Thoracic aorta endothelial cell (primary cell): Measurements from ENCODE around the gene TMEM106A. TPM values are rescaled to one million over a fixed set of nuclear protein-coding genes. Genes with fewer than 3 reads are reported as not detected.

Experiments
- small RNA-seq: library from RNA; depleted of rRNA; stranded (forward); fragments of <200 nt; gene quantifications from one replicate; pipeline ENCODE3, GENCODE V24; 2012
- total RNA-seq: library from RNA; depleted of rRNA; stranded (reverse); fragments of >200 nt; gene quantifications from 2 replicates; pipeline ENCODE4 v1.2.3, GENCODE V29; 2012

TMEM106A gene, protein sequence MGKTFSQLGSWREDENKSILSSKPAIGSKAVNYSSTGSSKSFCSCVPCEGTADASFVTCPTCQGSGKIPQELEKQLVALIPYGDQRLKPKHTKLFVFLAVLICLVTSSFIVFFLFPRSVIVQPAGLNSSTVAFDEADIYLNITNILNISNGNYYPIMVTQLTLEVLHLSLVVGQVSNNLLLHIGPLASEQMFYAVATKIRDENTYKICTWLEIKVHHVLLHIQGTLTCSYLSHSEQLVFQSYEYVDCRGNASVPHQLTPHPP
- 5.7 and 6.5 TPM in 2 replicates for total RNA-seq

DNA sequence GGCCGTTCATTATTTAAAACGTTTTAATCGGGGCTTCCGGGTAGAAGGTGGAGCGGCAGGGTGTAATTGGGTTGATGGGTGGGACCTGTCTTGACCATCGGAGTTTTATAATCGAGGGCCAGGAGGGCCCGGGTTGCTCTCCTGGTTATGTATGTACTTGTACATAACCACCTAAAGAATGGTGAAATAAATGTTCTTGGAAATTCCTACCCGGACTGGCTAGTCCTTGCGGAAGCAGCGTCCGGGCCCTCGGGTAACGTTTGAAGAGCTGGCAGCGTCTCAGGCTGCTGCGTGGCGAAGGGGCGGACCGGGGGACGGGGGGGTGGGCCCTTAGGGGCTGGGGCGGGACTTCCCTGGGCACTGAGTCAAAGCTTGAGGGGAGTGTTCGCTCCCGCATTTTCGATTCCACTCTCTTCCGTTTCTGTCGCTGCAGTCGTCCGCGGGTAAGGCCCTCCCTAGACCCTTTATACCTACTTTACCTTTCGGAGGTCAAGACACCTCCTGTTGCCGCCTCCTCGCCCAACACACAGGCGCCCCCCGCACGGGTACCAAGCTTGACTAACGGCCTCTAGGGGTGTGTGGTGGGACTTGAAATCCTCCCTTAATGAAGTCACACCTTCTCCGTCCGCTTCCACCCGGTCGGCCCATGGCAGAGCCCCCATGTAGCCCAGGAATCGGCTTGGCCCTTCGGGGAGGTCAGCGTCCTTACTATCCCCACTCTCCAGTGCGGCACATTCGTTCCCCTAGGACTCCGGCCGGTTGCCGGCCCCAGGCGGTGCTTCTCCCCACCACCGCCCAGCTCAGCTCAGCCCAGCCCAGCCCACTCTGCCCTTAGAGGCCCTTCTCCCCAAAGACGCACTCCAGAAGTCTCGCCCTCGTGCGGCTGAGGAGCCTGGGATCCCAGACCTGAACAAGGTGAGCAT, at the start of gene TMEM106A:
TSS of gene TMEM106A (plus strand) at position 396 of the 923 bp plus-strand sequence. CDS start 1,167 bp downstream, outside the sequence.

DNA sequence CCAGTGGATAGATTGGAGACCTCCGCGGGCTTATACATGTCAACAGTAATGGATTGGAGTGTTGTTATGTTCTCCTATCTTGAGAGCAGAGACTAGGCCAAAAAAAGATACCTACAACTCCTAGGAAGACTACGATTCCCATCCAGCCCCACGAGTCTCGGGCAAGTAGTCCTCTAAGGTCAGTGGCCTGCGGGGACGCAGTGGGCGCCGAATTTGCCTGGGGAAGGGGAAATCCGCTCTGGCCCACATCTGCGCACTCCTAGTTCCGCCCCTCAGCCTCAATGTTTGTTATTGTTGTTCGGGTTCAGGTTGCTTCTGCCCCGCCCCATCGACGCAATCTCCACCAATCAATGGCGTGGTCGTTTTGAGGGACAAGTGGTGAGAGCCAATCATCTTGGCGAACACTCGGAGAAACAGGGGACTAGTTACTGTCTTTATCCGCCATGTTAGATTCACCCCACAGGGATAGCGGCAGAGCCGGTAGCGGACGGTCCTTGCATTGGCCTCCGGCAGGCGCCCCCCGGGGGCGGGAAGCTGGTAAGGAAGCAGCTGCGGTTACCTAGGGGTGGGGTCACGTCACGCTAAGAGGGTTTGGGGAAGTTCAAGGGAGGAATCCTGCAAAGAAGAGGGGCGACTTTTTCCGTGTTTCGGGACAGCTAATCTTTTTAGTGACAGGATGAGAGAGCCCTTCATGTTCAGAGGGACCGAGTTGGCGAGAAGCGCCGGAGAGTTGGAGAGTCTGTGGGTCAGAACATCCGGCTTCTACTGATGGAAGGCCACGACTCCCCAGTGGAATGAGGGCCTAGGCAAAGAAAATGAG, 40.7 kb upstream of the TMEM106A start, which contains the start of gene NBR1:
TSS of gene NBR1 (plus strand) at position 449 of the 820 bp plus-strand sequence. CDS start 4,586 bp downstream, outside the sequence.

DNA sequence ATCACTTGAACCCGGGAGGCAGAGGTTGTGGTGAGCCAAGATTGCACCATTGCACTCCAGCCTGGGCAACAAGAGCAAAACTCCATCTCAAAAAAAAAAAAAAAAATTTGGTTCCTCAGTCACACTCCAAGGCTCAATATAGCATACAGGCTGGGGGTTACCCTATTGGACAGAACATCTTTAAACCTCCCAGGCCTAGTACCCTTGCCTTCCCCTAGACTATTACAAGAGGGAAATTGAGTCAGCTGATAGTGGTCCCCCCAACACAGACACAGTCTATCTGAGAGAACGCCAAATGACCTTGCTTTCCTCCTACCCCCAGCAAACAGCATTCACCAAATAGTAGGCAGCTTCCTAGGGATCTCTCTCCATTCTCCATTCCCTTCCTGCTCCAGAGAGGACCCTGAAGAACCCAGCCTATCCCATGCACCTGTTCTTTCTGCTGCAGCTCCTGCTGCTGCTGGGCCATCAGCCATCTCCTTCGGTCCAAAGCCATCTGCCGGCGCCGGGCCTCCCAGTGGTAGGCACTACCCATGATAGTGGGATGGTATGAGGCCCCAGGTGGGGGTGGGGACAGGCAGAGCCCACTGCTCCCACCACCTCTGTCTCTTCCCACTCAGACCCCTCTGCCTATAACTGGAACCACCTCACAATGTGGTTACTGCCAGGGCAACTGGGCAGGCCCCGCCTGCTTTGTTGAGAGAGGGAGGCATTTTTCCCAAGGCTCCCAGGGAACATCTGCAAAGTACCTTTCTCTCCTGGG, 16.5 kb downstream of the TMEM106A start, which contains the start of gene CCDC200:
TSS of gene CCDC200 (minus strand) at position 604 of the 763 bp plus-strand sequence. CDS start at position 535, 69 bp downstream.

DNA sequence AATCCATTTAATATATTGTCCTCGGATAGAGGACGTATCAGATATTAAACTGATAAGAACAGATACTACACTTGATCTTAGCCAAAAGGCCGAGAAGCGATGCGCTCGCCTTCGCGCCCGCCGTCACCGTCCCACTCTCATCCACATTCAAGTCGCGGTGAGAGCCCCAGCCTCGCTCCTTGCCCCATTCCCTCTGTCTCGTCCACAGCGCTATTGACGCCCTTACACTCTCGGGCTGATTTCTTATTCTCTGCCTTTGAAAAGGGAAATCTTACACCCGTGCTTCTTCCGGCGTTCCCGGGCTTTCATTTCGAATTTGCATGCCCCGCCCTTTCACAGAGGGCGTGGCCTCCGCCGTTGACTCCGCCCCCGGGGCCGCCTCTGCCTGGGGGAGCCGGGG, 22.2 kb downstream of the TMEM106A start, which contains the start of gene RNU2-1:
TSS of gene RNU2-1 (minus strand) at position 101 of the 400 bp plus-strand sequence.

Small RNAs within 50 kb of the gene (small RNA-seq; reads per million reads assigned to genes)
- not detected for gene AC060780.2
- gene AC060780.3, result not detected
- gene RF00004, result not detected
- not detected for gene RNU2-1

Other genes starting within 250 kb of the TMEM106A start
- 16.2 and 21.9 TPM in 2 replicates for gene AARSD1, start 247.4 kb upstream of the TMEM106A start, total RNA-seq
- 0.22 and 0.27 TPM in 2 replicates for gene PTGES3L, start 231.8 kb upstream of the TMEM106A start, total RNA-seq
- gene RUNDC1, start 231.3 kb upstream of the TMEM106A start, total RNA-seq, result 11.4 and 11.9 TPM in 2 replicates
- gene RPL27, start 213.5 kb upstream of the TMEM106A start, total RNA-seq, result 1,178 and 1,610 TPM in 2 replicates
- gene IFI35, start 205.1 kb upstream of the TMEM106A start, total RNA-seq, result 8.5 and 11.6 TPM in 2 replicates
- gene VAT1, start 189.5 kb upstream of the TMEM106A start, total RNA-seq, result 263 and 299 TPM in 2 replicates
- gene RND2, start 186.6 kb upstream of the TMEM106A start, total RNA-seq, result 0.14 and 0.27 TPM in 2 replicates
- 34.8 and 51.6 TPM in 2 replicates for gene BRCA1, start 86.5 kb upstream of the TMEM106A start, total RNA-seq
- gene NBR1, start 40.7 kb upstream of the TMEM106A start, total RNA-seq, result 89.5 and 109 TPM in 2 replicates
- not detected in 2 replicates for gene CCDC200, start 16.7 kb downstream of the TMEM106A start, total RNA-seq
- not detected in 2 replicates for gene RNU2-1, start 22.1 kb downstream of the TMEM106A start, total RNA-seq
- 5.3 and 5.5 TPM in 2 replicates for gene ARL4D, start 187.1 kb downstream of the TMEM106A start, total RNA-seq